Panc1 (cell line): Measurements from ENCODE around the gene NOTUM. TPM values are rescaled to one million over a fixed set of nuclear protein-coding genes. Genes with fewer than 3 reads are reported as not detected.

ENCODE experiments used
- ATAC-seq: fragments of 200-7000 bp; cut with Tn5 transposase; 2 replicates; pipeline ENCODE4 v1.9.1; 2020; ENCODE audit warnings: mild to moderate bottlenecking, moderate library complexity
- BruUV-seq: library from RNA; stranded (reverse); fragments of 400-500 nt; replicated peaks from 2 replicates; lab custom pipeline; 2021; lab: Mats Ljungman, UMichigan
- CTCF ChIA-PET: fragments of 300-600 bp; sonication (Branson Sonifier 250); formaldehyde crosslinking; loops from one replicate; lab custom pipeline; 2022; ENCODE audit warnings: antibody characterized with exemption; lab: Charles Lee
- POLR2A ChIA-PET: fragments of 300-600 bp; sonication (Branson Sonifier 250); formaldehyde crosslinking; loops from one replicate; lab custom pipeline; 2022; ENCODE audit warnings: antibody characterized with exemption; lab: Charles Lee
- DNase-seq: peaks from one replicate; pipeline ENCODE4 v3.0.0-alpha.2; 2010; ENCODE audit warnings: low read depth, low spot score
- H3K27ac ChIP-seq: 2 replicates; pipeline ENCODE4 v1.5.1; 2011; ENCODE audit warnings: mild to moderate bottlenecking, low read length, inconsistent platforms
- H3K27me3 ChIP-seq: fragments of 200-500 bp; sonication (Bioruptor generic); 2 replicates; pipeline ENCODE4 v1.6.0; 2014; ENCODE audit warnings: low read length, inconsistent platforms; ENCODE audit not compliant: control insufficient read depth, insufficient read depth
- H3K36me3 ChIP-seq: fragments of 200-500 bp; sonication (Bioruptor generic); 2 replicates; pipeline ENCODE4 v1.5.1; 2014; ENCODE audit warnings: inconsistent platforms, mild to moderate bottlenecking, low read length, moderate library complexity; ENCODE audit not compliant: control insufficient read depth, insufficient read depth
- H3K4me1 ChIP-seq: 2 replicates; pipeline ENCODE4 v1.5.1; 2011; ENCODE audit warnings: inconsistent platforms, mild to moderate bottlenecking, low read length, moderate library complexity; ENCODE audit not compliant: control insufficient read depth, insufficient read depth
- H3K4me3 ChIP-seq, 2 experiments: 2 replicates each; pipeline ENCODE4 v1.5.1; 2011 to 2012; ENCODE audit warnings: low read depth in 2 of 2, low read length in 2 of 2, mild to moderate bottlenecking in 2 of 2, inconsistent platforms in 1 of 2, moderate library complexity in 1 of 2
- H3K9me3 ChIP-seq: fragments of 200-500 bp; sonication (Bioruptor generic); 2 replicates; pipeline ENCODE4 v1.5.1; 2014; ENCODE audit warnings: low read depth, mild to moderate bottlenecking, inconsistent platforms, low read length, moderate library complexity; ENCODE audit not compliant: control insufficient read depth, insufficient read depth
- CTCF ChIP-seq: fragments of 450-650 bp; IDR thresholded peaks from 2 replicates; pipeline ENCODE4 v1.5.1; 2017; ENCODE audit warnings: mild to moderate bottlenecking
- POLR2AphosphoS5 ChIP-seq: IDR thresholded peaks from 2 replicates; pipeline ENCODE4 v1.6.1; 2012; ENCODE audit warnings: mild to moderate bottlenecking, low read depth, low read length, moderate library complexity
- SIN3A ChIP-seq: IDR thresholded peaks from 2 replicates; pipeline ENCODE4 v1.6.1; 2012; ENCODE audit warnings: low read depth, mild to moderate bottlenecking, low read length, moderate library complexity, borderline replicate concordance; ENCODE audit not compliant: insufficient read depth
- TCF7L2 ChIP-seq: IDR thresholded peaks from 2 replicates; pipeline ENCODE4 v1.6.1; 2011; ENCODE audit warnings: mild to moderate bottlenecking, low read depth, low read length, inconsistent platforms
- in situ Hi-C: cut with HindIII; loops from 2 replicates; pipeline ENCODE4 v1.10.0; 2016; ENCODE audit warnings: low sequenced_read_pairs, low pct_unique_long_range_greater_than_20kb
- intact Hi-C: fragments of 100-400 bp; cut with micrococcal nuclease; formaldehyde crosslinking; loops from one replicate; pipeline ENCODE4 v1.10.0; 2022; ENCODE audit not compliant: unreplicated experiment
- total RNA-seq: library from RNA; stranded (reverse); gene quantifications from one replicate; pipeline ENCODE4 v1.2.1, GENCODE V29; 2021; ENCODE audit not compliant: unreplicated experiment
- TF ChIP-seq, protein P1 (sequence below), 2 experiments: IDR thresholded peaks; 2 replicates each; pipeline ENCODE4 v1.6.1; 2011 to 2012; ENCODE audit warnings: low read depth in 2 of 2, control low read depth in 1 of 2, low read length in 1 of 2, mild to moderate bottlenecking in 1 of 2, moderate library complexity in 1 of 2; ENCODE audit not compliant: insufficient read depth in 1 of 2

The NOTUM gene
- total RNA-seq, 1 experiment from 2014 or later = 2.0 TPM

- ChIA-PET POLR2A (no interaction called here), CTCF (no interaction called here)
- no peak overlapping the region for H3K27ac ChIP-seq
- in situ Hi-C loops (no loop called here), intact Hi-C loops (no loop called here)
- H3K9me3 ChIP-seq = no peaks in the 10 kb centered on the region
- no peaks in the 10 kb centered on the region for H3K27me3 ChIP-seq
- DNase-seq (no peak), ATAC-seq (no peak)
- TF ChIP-seq SIN3A = no peak
- no peak for TF ChIP-seq CTCF
- TF ChIP-seq, protein P1, sequence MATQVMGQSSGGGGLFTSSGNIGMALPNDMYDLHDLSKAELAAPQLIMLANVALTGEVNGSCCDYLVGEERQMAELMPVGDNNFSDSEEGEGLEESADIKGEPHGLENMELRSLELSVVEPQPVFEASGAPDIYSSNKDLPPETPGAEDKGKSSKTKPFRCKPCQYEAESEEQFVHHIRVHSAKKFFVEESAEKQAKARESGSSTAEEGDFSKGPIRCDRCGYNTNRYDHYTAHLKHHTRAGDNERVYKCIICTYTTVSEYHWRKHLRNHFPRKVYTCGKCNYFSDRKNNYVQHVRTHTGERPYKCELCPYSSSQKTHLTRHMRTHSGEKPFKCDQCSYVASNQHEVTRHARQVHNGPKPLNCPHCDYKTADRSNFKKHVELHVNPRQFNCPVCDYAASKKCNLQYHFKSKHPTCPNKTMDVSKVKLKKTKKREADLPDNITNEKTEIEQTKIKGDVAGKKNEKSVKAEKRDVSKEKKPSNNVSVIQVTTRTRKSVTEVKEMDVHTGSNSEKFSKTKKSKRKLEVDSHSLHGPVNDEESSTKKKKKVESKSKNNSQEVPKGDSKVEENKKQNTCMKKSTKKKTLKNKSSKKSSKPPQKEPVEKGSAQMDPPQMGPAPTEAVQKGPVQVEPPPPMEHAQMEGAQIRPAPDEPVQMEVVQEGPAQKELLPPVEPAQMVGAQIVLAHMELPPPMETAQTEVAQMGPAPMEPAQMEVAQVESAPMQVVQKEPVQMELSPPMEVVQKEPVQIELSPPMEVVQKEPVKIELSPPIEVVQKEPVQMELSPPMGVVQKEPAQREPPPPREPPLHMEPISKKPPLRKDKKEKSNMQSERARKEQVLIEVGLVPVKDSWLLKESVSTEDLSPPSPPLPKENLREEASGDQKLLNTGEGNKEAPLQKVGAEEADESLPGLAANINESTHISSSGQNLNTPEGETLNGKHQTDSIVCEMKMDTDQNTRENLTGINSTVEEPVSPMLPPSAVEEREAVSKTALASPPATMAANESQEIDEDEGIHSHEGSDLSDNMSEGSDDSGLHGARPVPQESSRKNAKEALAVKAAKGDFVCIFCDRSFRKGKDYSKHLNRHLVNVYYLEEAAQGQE (IDR thresholded peaks at IDR 0.05; ENCODE audit: insufficient read depth in 1 of 2, low read depth in 2 of 2, low read length in 1 of 2) = no peak
- TF ChIP-seq POLR2AphosphoS5 = no peak
- no peak for TF ChIP-seq TCF7L2
- peaks cover 22% of the 10 kb centered on the region for H3K4me1 ChIP-seq
- H3K4me3 ChIP-seq = no peak overlapping the region
- H3K36me3 ChIP-seq = no peaks in the 10 kb centered on the region
- BruUV-seq = no TSS peak
Measured at GRCh38 chr17:81902653-81903414, 58.2 kb downstream of the NOTUM start.

Other genes with a start within 250 kb of the NOTUM start
- 81.2 TPM for gene SLC25A10, start 248.9 kb downstream of the NOTUM start, total RNA-seq
- gene GCGR, start 157.0 kb downstream of the NOTUM start, total RNA-seq = 1.6 TPM
- gene MCRIP1, start 127.9 kb downstream of the NOTUM start, total RNA-seq = 115 TPM
- gene PPP1R27, start 126.1 kb downstream of the NOTUM start, total RNA-seq = not detected
- gene P4HB, start 100.7 kb downstream of the NOTUM start, total RNA-seq = 759 TPM
- 420 TPM for gene ARHGDIA, start 89.8 kb downstream of the NOTUM start, total RNA-seq
- 253 TPM for gene ALYREF, start 69.6 kb downstream of the NOTUM start, total RNA-seq
- gene ANAPC11, start 69.5 kb downstream of the NOTUM start, total RNA-seq = 218 TPM
- gene NPB, start 58.9 kb downstream of the NOTUM start, total RNA-seq = 3.9 TPM
- 91.2 TPM for gene PCYT2, start 49.8 kb downstream of the NOTUM start, total RNA-seq
- gene SIRT7, start 43.0 kb downstream of the NOTUM start, total RNA-seq = 82.5 TPM
- gene MAFG, start 33.5 kb downstream of the NOTUM start, total RNA-seq = 57.0 TPM
- gene PYCR1, start 23.9 kb downstream of the NOTUM start, total RNA-seq = 212 TPM
- gene MYADML2, start 14.0 kb downstream of the NOTUM start, total RNA-seq = not detected
- 64.7 TPM for gene ASPSCR1, start 16.4 kb upstream of the NOTUM start, total RNA-seq
- 187 TPM for gene CENPX, start 61.7 kb upstream of the NOTUM start, total RNA-seq
- 29.9 TPM for gene LRRC45, start 62.1 kb upstream of the NOTUM start, total RNA-seq
- gene RAC3, start 70.5 kb upstream of the NOTUM start, total RNA-seq = 39.4 TPM
- 128 TPM for gene DCXR, start 76.5 kb upstream of the NOTUM start, total RNA-seq
- gene RFNG, start 90.6 kb upstream of the NOTUM start, total RNA-seq = 43.4 TPM
- gene GPS1, start 90.7 kb upstream of the NOTUM start, total RNA-seq = 175 TPM
- gene DUS1L, start 104.6 kb upstream of the NOTUM start, total RNA-seq = 115 TPM
- gene FASN, start 137.0 kb upstream of the NOTUM start, total RNA-seq = 956 TPM